ENCODE measurements around the gene SLC26A5.
A peak's percentile ranks its signal among the peaks of the same experiment; 100 is the strongest.

The SLC26A5 gene

DNA sequence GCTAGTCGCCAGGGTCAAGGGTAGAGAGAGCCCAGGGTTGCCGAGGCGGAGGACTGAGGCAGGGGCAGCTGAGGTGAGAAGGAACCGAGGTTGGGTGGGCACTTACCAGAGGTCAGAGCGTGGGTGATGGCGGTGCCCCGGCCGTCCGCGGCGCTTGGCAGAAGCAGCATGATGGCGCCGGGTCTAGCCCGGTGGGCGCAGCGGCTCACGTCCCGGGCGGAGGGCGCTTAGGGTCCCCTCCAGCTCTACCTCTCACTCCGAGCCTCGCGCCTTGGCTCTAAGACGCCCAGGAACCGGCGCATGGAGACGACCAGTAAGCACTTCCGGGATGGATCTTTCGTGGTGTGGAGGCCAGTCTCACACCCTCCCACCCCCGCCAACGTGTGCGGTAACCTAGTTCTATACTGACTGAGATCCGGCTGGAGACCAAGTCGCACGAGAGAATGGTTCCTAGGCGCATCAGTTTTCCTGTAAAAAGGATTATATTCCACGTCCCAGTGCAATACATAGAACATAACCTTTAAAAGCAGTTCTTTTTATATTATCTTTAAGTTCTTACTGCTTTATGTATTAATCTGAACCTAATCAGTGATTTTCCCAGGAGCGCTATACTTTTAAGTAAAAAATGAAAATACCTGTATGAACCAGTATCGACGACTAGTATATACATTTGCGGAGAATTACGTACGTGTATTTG lies 101.4 kb downstream of the SLC26A5 start, which contains the start of gene DNAJC2:
TSS of gene DNAJC2 (minus strand) at position 315 of the 697 bp plus-strand sequence. CDS start at position 170, 145 bp downstream.
- peak; percentile 50 to 69 (median 58) for DNase-seq

DNA sequence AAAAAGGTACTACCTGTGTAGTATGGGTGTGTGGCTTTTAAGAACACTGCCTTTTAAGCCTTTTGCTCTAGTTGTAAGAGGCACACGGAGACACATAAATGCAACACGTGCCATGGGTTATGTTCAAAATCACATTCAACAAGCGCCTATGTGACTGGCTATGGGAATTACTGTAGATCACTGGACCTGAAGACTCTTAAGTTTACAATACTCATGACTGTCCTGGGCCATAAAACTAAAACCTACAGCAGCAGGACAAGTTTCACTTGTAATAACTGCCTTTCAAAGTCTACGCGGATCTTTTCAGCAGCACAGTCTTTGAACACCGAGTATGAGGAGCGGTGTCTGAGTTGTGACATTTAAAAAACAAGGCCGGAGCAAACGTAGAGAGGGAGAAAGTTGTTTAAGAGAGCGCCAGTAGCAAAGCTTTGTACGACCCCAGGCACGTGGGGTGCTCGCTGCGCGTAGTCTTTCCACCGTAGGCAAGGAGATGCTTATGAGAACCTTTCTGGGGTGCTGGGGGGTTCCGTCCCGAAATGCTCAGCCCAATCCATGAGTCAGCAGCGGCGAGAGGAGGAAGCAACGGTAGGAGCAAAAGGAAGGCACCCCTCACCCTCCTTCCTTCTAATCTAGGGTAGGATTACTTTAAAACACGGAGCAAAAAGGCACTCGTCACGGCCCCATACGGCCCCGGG lies 102.1 kb downstream of the SLC26A5 start:
- DNase-seq, result no peak

DNA sequence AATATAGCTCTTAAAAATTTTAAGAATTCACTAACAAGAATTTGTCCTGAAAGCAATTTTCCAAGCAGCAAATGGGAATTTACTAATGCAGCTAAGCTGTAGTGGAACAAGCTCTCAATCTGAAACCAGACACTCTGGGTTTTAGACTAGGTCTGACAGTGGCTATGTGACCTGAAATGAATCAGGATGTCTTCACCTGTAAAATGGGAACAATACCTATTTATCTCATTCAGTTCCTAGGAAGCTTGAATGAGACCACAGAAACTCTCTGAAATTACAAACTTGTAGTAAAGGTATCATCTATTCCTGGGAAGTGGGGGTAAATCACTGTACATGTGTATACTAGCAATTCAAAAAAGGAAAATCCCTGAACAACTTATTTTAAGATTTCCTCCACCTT lies 102.7 kb downstream of the SLC26A5 start:
- no peak for DNase-seq

DNA sequence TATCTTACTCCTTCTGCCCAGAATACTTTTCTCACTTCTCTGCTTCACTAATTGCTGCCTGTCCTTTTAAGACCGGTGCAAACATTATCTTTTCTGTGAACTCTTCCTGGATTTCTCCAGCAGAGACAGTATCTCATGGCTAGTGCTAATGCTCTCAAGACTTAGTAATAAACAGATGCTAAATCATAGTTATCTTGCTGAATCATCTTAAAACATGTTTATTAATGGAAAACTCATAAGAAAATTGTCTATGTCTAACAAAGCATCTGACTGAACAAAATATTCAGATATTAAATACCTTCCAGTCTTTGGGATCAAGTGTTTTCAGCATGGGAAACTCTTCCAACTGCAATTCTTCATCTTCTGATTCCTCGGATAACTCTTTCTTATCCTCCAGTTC lies 104.5 kb downstream of the SLC26A5 start:
- no peak for DNase-seq

DNA sequence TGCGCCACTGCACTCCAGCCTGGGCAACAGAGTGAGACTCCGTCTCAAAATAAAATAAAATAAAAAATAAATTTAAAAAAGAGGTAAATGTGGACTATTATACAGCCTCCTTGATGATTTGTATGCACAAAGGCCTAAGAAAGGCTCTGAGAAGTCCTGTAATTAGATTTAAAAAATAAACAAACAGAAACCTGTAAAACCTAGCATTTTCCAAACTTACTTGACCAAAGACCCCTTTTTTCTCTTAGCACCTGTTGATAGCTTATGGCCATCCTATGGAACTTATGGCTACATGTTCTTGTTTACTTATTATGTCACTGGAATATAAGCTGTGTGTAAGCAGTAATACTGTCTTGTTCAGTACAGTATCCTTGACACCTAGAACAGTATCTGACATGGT lies 107.1 kb downstream of the SLC26A5 start:
- no peak for DNase-seq

DNA sequence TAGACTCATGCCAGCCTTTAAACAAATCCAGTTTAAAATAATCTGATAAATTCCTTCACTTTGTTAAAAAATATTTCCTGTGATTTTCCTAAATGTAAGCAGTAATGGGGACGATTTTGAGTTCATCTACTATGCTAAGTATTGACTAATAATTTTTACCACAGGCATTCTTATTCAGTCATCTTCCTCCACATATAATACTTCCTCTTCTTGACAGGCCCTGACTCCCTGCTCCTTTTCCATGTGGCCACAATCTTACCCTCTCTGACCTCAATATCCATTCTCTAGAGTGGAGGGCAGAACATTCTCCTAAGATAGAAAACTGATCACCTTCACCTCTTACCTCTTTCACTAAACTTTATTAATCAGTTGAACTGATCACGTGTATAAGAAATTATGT lies 109.2 kb downstream of the SLC26A5 start:
- DNase-seq, result no peak

DNA sequence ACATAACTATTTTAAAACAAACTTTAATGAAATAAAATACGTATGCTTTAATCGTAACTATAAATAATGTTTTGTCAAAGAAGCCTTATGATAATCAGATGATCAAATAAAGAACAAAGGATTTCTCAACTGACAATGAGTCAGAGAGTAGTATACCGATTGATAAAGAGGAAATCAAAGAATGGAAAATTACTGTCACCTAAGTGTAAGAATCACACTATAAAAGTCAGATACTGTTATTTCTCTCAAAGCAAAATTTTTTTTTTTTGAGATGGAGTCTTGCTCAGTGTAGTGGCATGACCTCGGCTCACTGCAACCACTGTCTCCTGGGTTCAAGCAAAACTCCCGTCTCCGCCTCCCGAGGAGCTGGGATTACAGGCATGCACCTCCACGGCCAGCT lies 120.3 kb downstream of the SLC26A5 start:
- no peak for DNase-seq
